HG02973 (cell line): Measurements from ENCODE around the gene MPV17L.
"Not testable (repeated sequence)": the region's sequence is repeated elsewhere in the genome, so short reads cannot be mapped to it uniquely, and the experiment has no call there.

Experiments
- ATAC-seq: cut with Tn5 transposase; IDR thresholded peaks from one replicate; pipeline ENCODE4 v1.9.1; 2021; ENCODE audit warnings: moderate library complexity; ENCODE audit not compliant: unreplicated experiment

MPV17L gene

GRCh38 chr16:15407756-15408155, 12.2 kb downstream of the MPV17L start:
- not testable (repeated sequence) for ATAC-seq

- not testable (repeated sequence) for ATAC-seq
Observed at GRCh38 chr16:15409476-15409875, 13.9 kb downstream of the MPV17L start.

- no peak for ATAC-seq
Observed at GRCh38 chr16:15415511-15415985, 20.0 kb downstream of the MPV17L start.

GRCh38 chr16:15417197-15417596, 21.6 kb downstream of the MPV17L start:
- ATAC-seq = no peak

GRCh38 chr16:15418206-15418605, 22.7 kb downstream of the MPV17L start:
- ATAC-seq = no peak

GRCh38 chr16:15421696-15422095, 26.1 kb downstream of the MPV17L start:
- not testable (repeated sequence) for ATAC-seq

GRCh38 chr16:15422222-15422621, 26.7 kb downstream of the MPV17L start:
- no peak for ATAC-seq

GRCh38 chr16:15425861-15426260, 30.3 kb downstream of the MPV17L start:
- ATAC-seq = no peak

GRCh38 chr16:15426796-15427195, 31.2 kb downstream of the MPV17L start:
- no peak for ATAC-seq

GRCh38 chr16:15427648-15428239, 32.2 kb downstream of the MPV17L start:
- ATAC-seq = no peak

GRCh38 chr16:15430884-15431283, 35.3 kb downstream of the MPV17L start:
- ATAC-seq = not testable (repeated sequence)

GRCh38 chr16:15434079-15434424, 38.5 kb downstream of the MPV17L start:
- no peak for ATAC-seq

GRCh38 chr16:15434425-15435215, 39.1 kb downstream of the MPV17L start, which contains the start of gene BMERB1:
BMERB1 (plus strand) TSS chr16:15434588; CDS start chr16:15434654, 66 bp downstream.
- ATAC-seq = no peak

- ATAC-seq = no peak
Observed at GRCh38 chr16:15435216-15435864, 39.8 kb downstream of the MPV17L start.

- no peak for ATAC-seq
Observed at GRCh38 chr16:15439102-15439501, 43.5 kb downstream of the MPV17L start.

- ATAC-seq = no peak
Observed at GRCh38 chr16:15439521-15439920, 44.0 kb downstream of the MPV17L start.

GRCh38 chr16:15440852-15441251, 45.3 kb downstream of the MPV17L start:
- ATAC-seq = no peak

GRCh38 chr16:15442140-15442539, 46.6 kb downstream of the MPV17L start:
- ATAC-seq = not testable (repeated sequence)

- ATAC-seq = no peak
Observed at GRCh38 chr16:15443753-15444152, 48.2 kb downstream of the MPV17L start.

GRCh38 chr16:15444264-15444663, 48.7 kb downstream of the MPV17L start:
- ATAC-seq = no peak

GRCh38 chr16:15445450-15445849, 49.9 kb downstream of the MPV17L start:
- ATAC-seq = no peak

- no peak for ATAC-seq
Observed at GRCh38 chr16:15446901-15447300, 51.3 kb downstream of the MPV17L start.
